ENCODE data around the gene SCYGR1.

The SCYGR1 gene

GRCh38 chr2:227413371-227413770 is 25.6 kb upstream of the SCYGR1 start:
- TF ChIP-seq EP300 (IDR thresholded peaks at IDR 0.05; ENCODE audit: borderline replicate concordance) = no peak

GRCh38 chr2:227412877-227413276 is 25.1 kb upstream of the SCYGR1 start:
- TF ChIP-seq RAD21 (IDR thresholded peaks at IDR 0.05; ENCODE audit: low read depth) (no peak), FOXM1 (IDR thresholded peaks at IDR 0.05; ENCODE audit: borderline replicate concordance, low read depth) (no peak), TEAD4 (IDR thresholded peaks at IDR 0.05) (no peak), ZBTB7A (IDR thresholded peaks at IDR 0.05; ENCODE audit: low read depth) (no peak), EP300 (IDR thresholded peaks at IDR 0.05; ENCODE audit: borderline replicate concordance) (no peak), REST (IDR thresholded peaks at IDR 0.05; ENCODE audit: low read depth) (no peak), EGR1 (IDR thresholded peaks at IDR 0.05) (no peak), USF1 (IDR thresholded peaks at IDR 0.05) (no peak), CREB1 (IDR thresholded peaks at IDR 0.05; ENCODE audit: low read depth) (no peak), TAF1 (IDR thresholded peaks at IDR 0.05; ENCODE audit: low read depth) (no peak), YY1 (IDR thresholded peaks at IDR 0.05; ENCODE audit: low read depth) (no peak), CEBPB (IDR thresholded peaks at IDR 0.05) (no peak), MAX (IDR thresholded peaks at IDR 0.05) (no peak)

- TF ChIP-seq USF1 (IDR thresholded peaks at IDR 0.05) = no peak
- no peak for TF ChIP-seq ZBTB7A (IDR thresholded peaks at IDR 0.05; ENCODE audit: low read depth)
- TF ChIP-seq YY1 (IDR thresholded peaks at IDR 0.05; ENCODE audit: low read depth) = no peak
- no peak for TF ChIP-seq CREB1 (IDR thresholded peaks at IDR 0.05; ENCODE audit: low read depth)
- TF ChIP-seq MAX (IDR thresholded peaks at IDR 0.05) = no peak
These were observed 24.2 kb upstream of the SCYGR1 start for GRCh38 chr2:227411990-227412350.

GRCh38 chr2:227411320-227411989 is 23.7 kb upstream of the SCYGR1 start:
- TF ChIP-seq RAD21 (IDR thresholded peaks at IDR 0.05; ENCODE audit: low read depth) (no peak), TAF1 (IDR thresholded peaks at IDR 0.05; ENCODE audit: low read depth) (no peak), EP300 (IDR thresholded peaks at IDR 0.05; ENCODE audit: borderline replicate concordance) (no peak), REST (IDR thresholded peaks at IDR 0.05; ENCODE audit: low read depth) (no peak), FOXM1 (IDR thresholded peaks at IDR 0.05; ENCODE audit: borderline replicate concordance, low read depth) (no peak), TCF12 (IDR thresholded peaks at IDR 0.05; ENCODE audit: low read depth) (no peak), EGR1 (IDR thresholded peaks at IDR 0.05) (no peak)

- TF ChIP-seq MAX (IDR thresholded peaks at IDR 0.05) (no peak), ZBTB7A (IDR thresholded peaks at IDR 0.05; ENCODE audit: low read depth) (no peak), NFIC (IDR thresholded peaks at IDR 0.05) (no peak), YY1 (IDR thresholded peaks at IDR 0.05; ENCODE audit: low read depth) (no peak), EGR1 (IDR thresholded peaks at IDR 0.05) (no peak), TAF1 (IDR thresholded peaks at IDR 0.05; ENCODE audit: low read depth) (no peak), CREB1 (IDR thresholded peaks at IDR 0.05; ENCODE audit: low read depth) (no peak), REST (IDR thresholded peaks at IDR 0.05; ENCODE audit: low read depth) (no peak)
These were observed 22.4 kb upstream of the SCYGR1 start for GRCh38 chr2:227410191-227410590.

All from Ishikawa (cell line).